Occipital lobe (tissue), 3 donors: ENCODE measurements around the gene BACE1. TPM values are rescaled to one million over a fixed set of nuclear protein-coding genes. Genes with fewer than 3 reads are reported as not detected.
"Not testable (repeated sequence)": the region's sequence is repeated elsewhere in the genome, so short reads cannot be mapped to it uniquely, and the experiment has no call there.

Experiments used
- DNase-seq: peaks from one replicate; lab custom pipeline; 2025; lab: John Stamatoyannopoulos, UW
- small RNA-seq: library from RNA; depleted of rRNA; stranded (forward); fragments of <200 nt; gene quantifications from one replicate; pipeline ENCODE3, GENCODE V24; 2014
- total RNA-seq: library from RNA; depleted of rRNA; stranded (reverse); fragments of >200 nt; gene quantifications from one replicate; pipeline ENCODE4 v1.2.3, GENCODE V29; 2014

BACE1 gene
- total RNA-seq, 1 donor from 2014 or later: 24.6 TPM

GRCh38 chr11:117278347-117278746 lies 37.7 kb downstream of the BACE1 start:
- DNase-seq: no peak

GRCh38 chr11:117273550-117274289 lies 42.3 kb downstream of the BACE1 start:
- DNase-seq: no peak

GRCh38 chr11:117272175-117272574 lies 43.9 kb downstream of the BACE1 start:
- not testable (repeated sequence) for DNase-seq

GRCh38 chr11:117271208-117271607 lies 44.8 kb downstream of the BACE1 start:
- no peak for DNase-seq

GRCh38 chr11:117269856-117270255 lies 46.2 kb downstream of the BACE1 start:
- DNase-seq: no peak

- DNase-seq: no peak
Observed at GRCh38 chr11:117265745-117266144, 50.3 kb downstream of the BACE1 start.

GRCh38 chr11:117264624-117265323 lies 51.3 kb downstream of the BACE1 start:
- DNase-seq: not testable (repeated sequence)

- no peak for DNase-seq
Observed at GRCh38 chr11:117259417-117259816, 56.6 kb downstream of the BACE1 start.

- no peak for DNase-seq
Observed at GRCh38 chr11:117258576-117258975, 57.5 kb downstream of the BACE1 start.

- DNase-seq: no peak
Observed at GRCh38 chr11:117256573-117256972, 59.5 kb downstream of the BACE1 start.

GRCh38 chr11:117255966-117256365 lies 60.1 kb downstream of the BACE1 start:
- no peak for DNase-seq

GRCh38 chr11:117251506-117251905 lies 64.5 kb downstream of the BACE1 start:
- no peak for DNase-seq

- DNase-seq: no peak
Observed at GRCh38 chr11:117249571-117249970, 66.5 kb downstream of the BACE1 start.

- no peak for DNase-seq
Observed at GRCh38 chr11:117248341-117248740, 67.7 kb downstream of the BACE1 start.

GRCh38 chr11:117239295-117239694 lies 76.8 kb downstream of the BACE1 start:
- DNase-seq: no peak

- DNase-seq: no peak
Observed at GRCh38 chr11:117238221-117238620, 77.8 kb downstream of the BACE1 start.

Small RNAs within 50 kb of the gene (small RNA-seq; reads per million reads assigned to genes)
- gene RF00564: not detected

Other genes starting within 250 kb of the BACE1 start
- gene SIK3, start 217.8 kb downstream of the BACE1 start, total RNA-seq: 29.9 TPM
- 325 TPM for gene PAFAH1B2, start 172.0 kb downstream of the BACE1 start, total RNA-seq
- 8.1 TPM for gene SIDT2, start 137.5 kb downstream of the BACE1 start, total RNA-seq
- gene TAGLN, start 116.9 kb downstream of the BACE1 start, total RNA-seq: 12.9 TPM
- 24.0 TPM for gene PCSK7, start 84.2 kb downstream of the BACE1 start, total RNA-seq
- 16.4 TPM for gene RNF214, start 83.6 kb downstream of the BACE1 start, total RNA-seq
- gene BACE1-AS, start 24.9 kb downstream of the BACE1 start, total RNA-seq: 5.3 TPM
- gene CEP164, start 11.6 kb upstream of the BACE1 start, total RNA-seq: 19.5 TPM